ENCODE measurements around the gene KLHDC10.

GRCh38 chr7:130137207-130137606 lies 66.9 kb downstream of the KLHDC10 start:
- TF ChIP-seq GATA2 (IDR thresholded peaks at IDR 0.05; ENCODE audit: low read depth, low read length) (no peak), GATA3 (IDR thresholded peaks at IDR 0.05; ENCODE audit: low read depth, low read length) (no peak)
